Activated CD4-positive, alpha-beta T cell treated with anti-CD3 and anti-CD28 coated beads, Interleukin-2, Interleukin-4, amounts not matched to agents 100 ng/mL and 50 ng/mL, durations not matched to agents 16 hours and 8 hours (primary cell): ENCODE results near the gene PCBP1.
"Not testable (repeated sequence)": the region's sequence is repeated elsewhere in the genome, so short reads cannot be mapped to it uniquely, and the experiment has no call there.

ENCODE experiments used
- DNase-seq: peaks from one replicate; pipeline ENCODE4 v3.0.0-alpha.2; 2020; ENCODE audit warnings: low spot score

The PCBP1 gene

DNA sequence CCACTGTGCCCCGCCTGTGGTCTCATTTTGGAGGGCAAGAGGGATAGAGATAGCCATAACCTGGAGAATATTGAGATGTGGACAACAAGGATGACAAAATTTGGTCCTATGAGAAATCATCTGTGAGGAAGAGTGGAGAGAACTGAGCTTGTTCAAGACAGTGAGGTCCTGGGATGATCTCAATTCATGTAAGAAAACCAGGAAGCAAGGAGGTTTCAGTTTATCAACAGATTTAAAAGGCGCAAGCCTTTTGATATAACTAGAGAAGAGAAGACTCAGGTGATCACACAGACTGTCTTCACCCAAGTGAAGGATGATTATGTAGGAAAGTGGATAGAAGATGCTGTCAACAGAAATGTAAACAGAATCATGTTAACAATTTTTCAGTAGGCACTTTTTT lies 39.1 kb downstream of the PCBP1 start:
- no peak for DNase-seq

DNA sequence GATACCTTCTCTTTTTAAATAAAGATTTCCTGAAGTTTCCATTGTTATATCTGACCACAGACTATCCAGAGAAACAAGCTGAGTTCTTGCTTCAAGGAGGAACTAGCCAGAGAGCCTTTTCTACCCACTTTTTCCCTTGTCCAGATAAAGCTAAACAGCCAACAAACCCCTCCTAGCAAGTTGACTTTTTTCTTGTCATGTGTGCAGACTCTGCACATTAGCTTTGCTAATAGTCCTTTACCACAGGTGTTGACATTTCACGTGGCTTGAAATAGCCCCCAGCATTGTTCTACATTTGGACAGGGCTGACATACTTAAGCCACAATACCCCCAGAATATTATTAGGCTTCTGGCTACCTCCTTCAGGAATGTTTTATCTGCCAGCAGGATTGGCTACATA lies 40.7 kb downstream of the PCBP1 start:
- DNase-seq, result no peak

DNA sequence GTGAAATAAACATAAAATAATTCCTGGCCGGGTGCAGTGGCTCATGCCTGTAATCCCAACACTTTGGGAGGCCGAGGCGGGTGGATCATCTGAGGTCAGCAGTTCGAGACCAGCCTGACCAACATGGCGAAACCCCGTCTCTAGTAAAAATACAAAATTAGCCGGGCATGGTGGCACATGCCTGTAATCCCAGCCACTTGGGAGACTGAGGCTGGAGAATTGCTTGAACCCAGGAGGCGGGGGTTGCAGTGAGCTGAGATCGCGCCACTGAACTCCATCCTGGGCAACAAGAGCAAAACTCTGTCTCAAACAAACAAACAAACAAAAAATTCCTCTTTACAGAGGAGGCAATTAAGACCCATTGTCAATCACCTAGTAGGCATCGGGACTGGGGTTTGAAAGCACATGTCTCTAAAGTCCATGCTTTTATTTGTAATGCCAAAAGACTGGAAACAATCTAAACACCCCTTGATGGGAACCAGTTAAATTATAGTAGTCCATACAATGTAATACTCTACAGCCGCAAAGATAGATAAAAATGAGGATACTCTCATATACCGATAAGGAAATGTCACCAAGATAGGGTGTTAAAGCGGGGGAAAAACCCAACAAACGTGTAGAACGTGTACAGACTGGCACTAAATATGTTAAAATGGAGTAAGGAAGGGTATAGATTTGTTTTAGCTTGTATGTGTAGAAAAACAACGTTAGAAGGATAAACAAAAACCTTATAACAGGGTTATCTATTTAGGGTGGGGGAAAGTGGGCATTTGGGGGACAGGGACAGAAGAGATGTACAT lies 44.3 kb downstream of the PCBP1 start:
- not testable (repeated sequence) for DNase-seq

DNA sequence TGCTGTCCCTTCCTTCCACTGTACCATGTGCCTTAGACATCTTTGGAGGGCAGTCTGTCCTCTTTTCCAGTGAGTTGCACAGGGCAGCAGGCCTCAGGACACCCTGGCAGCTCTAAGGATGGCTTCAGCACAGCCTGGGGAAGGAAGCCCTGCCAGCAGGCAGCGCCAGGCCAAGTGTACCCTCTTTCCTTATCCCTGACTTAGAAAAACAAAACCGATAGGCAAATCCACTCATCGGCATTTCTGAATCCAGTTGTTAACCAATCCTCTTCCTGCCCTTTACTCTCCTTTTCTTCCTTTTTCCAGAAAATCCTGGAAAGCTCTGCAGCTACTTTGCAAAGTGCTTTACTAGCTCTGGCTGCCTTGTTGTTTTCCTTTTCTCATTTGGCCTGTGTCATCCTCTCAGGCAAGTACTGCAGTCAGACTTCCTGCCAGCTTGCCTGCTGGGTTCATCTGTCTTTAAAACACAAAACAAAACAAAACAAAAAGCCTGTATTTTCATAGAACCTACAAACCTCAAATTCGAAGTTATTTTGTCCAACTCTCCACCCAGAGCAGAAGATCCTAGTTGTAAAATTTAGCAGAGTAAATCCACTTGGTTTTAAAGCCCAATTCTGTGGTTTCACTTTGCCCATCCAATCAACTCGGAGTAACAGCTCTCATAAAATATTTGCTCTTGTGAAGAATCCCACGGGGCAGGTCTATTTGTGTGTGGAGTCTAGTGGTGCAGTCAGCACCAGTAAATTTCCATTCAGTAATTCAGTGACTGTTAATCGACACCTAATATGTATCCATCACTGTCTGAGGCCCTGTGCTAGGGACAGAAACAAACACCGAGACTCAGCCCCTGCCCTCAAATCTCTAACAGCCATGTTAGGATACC lies 45.2 kb downstream of the PCBP1 start:
- DNase-seq, result peak; percentile 70

DNA sequence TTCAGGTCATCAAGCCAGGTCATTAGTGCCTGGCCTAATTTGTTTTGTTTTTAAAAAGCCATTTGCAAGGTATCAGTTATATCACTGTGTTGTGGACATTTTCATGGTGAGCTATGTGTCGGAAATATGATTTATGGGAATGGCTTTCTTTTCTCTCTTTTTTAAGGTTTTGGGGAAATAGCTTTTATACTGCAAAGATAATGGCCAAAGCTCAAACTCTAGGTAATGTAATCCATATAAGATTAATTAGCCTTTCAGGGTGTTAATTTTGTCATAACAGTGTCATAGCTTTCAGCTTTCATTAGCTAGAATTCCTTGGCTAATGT lies 45.8 kb downstream of the PCBP1 start:
- DNase-seq, result no peak

DNA sequence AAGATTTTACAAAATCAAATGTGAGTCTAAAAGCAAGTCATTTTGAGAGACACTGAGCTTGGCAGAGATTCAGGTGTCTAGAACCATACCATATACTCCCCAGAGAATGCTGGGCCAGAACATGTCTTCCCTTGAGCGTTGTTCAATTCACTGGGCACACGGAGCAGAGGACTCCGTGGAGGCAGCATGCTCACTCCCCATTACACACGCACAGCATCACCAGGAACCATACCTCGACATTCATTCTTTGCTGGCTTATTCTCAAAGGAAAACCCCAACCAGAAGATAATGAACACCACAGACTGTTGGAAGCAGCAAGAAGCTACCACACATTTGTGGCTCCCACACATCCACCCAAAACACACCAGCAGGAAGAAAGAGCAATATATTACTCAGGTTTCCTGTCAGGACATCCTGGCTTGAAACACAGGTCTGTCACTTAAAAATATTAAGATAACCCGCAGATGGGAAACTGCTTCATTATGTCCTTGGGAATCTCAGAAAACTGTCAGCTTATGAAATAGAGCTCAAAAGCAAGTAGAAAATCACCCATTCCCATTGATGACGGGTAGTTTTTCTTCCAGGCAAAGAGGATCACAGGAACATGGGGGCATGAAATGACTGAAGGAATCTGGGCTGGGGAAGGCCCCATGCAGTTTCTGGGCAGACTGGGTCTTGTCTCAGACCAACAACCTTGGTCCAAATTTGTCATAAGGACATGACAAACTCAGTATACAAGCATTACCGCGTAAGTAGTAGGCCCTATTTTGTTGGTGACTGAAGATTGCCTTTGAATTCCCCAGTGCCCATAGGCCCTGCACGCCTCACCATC lies 46.4 kb downstream of the PCBP1 start:
- peak; percentile 62 for DNase-seq

DNA sequence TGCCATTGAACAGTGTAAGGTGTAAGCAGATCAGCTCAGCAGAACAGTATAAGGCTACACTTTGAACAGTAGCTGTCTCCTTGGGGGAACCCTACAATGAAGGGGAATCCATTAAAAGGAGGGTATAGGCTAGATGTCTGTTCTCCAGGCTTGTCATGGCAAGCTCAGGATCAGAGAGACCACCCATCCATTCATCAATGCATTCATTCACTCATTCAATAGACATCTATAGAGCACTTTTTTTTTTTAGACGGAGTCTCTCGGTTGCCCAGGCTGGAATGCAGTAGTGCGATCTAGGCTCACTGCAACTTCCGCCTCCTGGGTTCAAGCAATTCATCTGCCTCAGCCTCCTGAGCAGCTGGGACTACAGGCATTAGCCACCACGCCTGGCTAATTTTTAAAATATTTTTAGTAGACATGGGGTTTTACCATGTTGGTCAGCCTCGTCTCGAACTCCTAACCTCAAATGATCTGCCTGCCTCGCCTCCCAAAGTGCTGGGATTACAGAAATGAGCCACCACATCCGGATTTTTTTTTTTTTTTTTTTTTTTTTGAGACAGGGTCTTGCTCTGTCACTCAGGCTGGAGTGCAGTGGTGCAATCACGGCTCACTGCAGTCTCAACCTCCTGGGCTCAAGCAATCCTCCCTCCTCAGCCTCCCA lies 47.2 kb downstream of the PCBP1 start:
- DNase-seq, result not testable (repeated sequence)
